Renal cortical epithelial cell (primary cell): ENCODE results near the gene SPOP. TPM values are rescaled to one million over a fixed set of nuclear protein-coding genes. Genes with fewer than 3 reads are reported as not detected.

Experiments
- DNase-seq: peaks from one replicate; pipeline ENCODE4 v3.0.0-alpha.2; 2011; ENCODE audit warnings: low read depth
- total RNA-seq: library from RNA; depleted of rRNA; stranded (reverse); fragments of >200 nt; gene quantifications from 2 replicates; pipeline ENCODE4 v1.2.3, GENCODE V29; 2014

The SPOP gene
- total RNA-seq, 1 donor from 2014 or later: 54.2 TPM

DNA sequence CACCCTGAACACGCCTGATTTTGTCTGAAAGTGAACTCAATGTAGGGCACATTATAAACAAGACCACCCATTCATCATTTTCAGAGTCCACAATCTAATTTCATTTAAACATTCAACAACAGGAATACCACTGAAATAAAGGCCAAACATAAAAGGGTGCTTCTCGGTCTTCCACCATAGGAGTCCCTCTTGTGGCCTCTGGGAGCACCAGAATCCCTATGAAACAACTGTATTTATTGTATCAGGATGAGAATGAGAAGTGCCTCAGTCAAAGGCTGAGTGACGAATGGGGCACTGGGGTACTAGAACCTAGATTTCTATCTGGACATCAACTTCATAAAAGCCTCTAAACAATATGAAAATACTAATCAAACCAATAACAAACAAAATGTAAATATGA is 61.8 kb downstream of the SPOP start:
- DNase-seq: no peak

DNA sequence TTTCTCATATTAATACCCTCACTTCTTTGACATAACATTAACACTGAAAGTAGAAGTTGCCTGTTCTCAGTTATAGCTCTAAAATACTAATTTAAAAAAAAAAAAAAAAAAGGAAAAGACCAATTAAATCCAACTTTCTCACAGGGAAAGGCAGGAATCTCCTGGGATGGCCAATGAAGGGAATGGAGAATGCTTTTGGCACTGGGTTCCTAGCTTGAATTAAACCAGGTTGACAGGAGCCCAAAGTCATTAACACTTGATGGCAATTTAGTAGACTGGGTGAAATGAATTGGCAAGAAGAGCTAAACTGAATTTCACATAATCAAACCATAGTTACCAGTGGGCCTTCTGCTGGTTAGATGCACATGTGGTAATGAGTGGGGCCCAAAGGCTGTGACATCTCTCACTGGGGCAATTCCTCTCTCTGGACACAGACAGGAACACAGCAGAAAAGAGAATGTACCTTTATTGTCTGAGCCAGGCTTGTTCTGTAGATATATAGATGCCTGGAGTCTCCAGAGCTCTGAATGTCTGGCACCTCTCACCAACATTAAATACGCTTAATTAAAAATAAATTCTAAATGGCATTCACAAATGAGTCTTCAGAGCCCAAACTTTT is 64.6 kb downstream of the SPOP start:
- DNase-seq: no peak

DNA sequence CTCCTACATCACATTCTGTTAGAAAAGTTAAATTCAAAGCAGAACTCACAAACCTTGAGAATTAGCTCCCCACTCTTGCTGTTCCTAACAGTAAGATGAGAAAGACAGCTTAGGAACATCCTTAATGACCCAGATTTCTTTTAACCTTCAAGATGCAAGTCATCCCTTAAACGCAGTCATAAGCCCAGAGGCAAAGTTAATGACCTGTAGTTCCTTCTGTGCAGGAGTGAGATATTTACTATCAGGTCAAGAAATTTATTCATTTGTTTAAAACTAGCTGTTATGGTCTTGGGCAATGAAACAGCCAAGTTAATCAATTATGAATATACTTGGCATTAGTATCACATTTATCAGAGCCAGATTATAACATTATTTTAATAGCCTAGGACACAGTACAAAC is 65.2 kb downstream of the SPOP start:
- DNase-seq: peak; percentile 83

DNA sequence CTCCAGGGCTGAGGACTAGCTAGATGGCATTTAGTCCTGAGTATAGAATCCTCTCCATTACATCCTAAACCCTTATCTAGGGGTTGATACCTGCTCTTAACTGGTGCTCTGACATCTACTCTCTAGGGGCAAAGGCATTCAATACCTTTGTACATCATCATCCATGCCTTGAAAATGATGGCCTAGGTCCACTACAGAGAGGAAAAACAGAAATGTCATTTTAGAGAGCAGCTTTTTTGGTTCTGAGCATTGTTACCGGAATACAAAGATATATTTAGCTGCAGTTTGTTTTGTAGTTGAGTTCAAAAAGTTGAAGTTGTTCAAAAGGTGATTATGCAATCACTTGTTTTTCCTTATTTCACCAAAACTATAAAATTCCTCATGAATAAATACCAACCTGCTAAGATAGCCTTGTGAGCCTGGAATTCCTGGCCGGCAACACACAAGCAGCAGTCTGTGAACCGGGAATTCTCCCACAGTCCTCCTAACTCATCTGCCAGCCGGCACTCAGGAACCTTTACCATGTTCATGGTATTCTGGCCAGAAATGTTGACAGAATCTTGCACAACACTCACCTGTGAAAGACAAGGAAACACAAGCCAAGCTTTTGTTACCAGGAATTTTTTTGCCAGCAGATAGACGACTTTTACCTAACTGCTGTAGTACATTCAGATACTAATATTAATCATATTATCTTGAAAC is 66.9 kb downstream of the SPOP start:
- peak; percentile 67 for DNase-seq

DNA sequence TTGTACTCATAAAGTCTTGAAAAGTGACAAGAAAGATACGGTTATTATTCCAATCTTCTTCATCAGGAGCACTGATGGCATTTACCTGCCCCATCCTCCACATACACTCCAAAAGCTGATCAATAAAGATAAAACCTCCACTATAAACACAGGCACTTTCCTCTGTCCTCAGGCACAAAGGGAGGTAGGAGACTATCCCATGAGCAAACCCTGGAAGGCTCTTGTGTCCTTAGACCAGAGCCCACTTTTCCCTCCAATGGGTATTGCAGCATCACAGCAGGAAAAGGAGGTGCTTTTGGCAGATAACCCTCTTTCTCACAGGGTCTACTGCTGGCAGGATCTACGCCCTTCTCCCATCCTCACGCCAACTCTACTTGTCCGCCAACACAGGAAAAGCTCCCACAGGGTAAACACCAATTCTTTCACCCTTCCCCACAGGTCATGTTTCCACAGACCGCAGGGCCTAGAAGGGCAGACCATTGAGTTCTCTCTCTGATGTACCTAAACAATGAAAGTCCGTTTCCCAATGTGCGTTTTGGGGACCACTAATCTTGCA is 73.5 kb downstream of the SPOP start:
- no peak for DNase-seq

DNA sequence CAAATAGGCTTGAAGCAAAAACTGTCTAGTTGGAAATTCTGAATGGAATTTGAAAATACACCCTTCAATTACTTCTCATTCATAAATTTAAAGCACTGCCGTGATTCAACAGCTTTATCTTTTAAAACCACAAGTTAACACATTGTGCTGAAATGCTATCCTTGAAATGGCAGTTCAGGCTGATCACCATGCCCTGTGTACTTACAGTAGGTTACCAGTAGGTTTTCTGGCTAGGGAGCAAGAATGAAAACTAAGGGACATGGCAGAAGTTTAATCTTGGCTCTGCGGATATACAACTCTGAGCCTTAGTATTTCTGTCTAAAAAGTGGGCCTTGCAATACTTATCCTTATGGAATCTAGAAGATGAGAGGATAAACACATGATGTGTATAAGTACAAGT is 74.2 kb downstream of the SPOP start:
- no peak for DNase-seq

DNA sequence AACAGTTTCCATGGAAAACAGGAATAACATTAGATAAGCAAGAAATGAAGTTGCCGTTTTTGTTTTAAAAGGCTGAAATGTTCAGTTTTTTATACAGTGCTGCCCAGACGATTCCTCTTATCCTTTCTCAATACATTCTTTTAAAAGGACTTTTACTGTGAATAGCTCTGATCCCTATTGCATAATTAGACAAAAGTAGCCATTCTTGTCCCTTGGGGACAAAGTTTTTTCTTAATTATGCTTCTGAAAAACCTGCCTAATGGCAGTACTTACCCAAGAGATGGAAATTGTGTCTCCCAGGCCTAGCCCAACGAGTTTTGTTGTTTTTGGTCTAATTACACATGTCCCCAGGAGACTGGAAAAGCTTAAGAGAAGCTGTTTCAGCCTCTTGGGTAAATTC is 74.7 kb downstream of the SPOP start:
- no peak for DNase-seq

DNA sequence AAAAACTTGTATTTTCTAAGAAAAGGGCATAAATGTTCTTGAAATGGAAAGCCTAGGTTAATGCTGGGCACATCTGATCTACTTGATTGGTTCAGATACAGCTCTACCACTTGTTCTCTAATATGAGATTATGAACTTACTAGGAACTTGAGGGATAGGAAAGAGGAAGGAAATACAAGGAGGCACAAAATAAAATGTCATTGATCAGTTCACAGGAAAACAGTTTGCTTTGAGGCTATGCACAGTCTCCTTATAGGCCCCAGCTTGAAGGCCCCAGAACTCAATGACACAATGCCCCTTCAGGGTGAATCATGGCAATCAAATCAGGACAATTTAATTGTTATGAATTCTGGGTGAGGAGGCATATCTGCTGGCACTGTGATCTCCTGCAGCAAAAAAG is 75.1 kb downstream of the SPOP start:
- no peak for DNase-seq

DNA sequence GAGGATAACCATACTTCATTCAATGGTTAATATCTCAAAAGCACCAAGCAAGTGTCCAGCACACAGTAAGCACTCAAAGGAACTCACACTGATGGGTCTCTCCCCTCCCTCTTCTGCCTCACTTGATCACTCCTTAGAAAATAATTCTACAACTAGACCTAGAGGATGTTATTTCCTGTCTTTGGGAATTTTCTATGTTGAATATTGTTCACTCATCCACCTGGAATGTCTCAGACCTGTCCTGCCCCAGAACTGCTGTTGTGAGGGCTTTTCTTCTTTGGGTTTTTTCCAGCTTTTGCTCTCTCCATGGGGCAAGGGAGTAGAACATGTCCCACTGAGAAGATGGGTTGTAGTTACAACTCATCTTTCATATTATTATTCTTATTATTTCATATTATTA is 76.9 kb downstream of the SPOP start:
- no peak for DNase-seq

DNA sequence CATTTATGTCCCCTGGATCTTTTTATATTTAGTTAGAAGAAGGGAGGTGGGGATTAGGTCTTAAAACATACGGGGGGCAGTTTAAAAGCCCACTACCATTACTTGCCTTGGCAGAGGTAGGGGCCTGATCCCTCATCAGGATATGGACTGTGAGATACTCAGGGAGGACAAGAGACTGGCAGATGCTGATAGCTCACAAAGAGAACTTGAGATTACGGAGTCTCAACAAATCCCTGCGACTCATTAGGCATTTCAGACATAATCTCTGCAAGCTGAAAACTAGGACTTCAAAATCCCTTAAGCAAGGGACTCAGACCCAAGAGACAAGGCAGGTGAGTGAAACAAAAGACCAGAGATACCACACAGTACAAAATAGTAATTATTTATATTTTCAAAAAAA is 79.0 kb downstream of the SPOP start:
- no peak for DNase-seq

DNA sequence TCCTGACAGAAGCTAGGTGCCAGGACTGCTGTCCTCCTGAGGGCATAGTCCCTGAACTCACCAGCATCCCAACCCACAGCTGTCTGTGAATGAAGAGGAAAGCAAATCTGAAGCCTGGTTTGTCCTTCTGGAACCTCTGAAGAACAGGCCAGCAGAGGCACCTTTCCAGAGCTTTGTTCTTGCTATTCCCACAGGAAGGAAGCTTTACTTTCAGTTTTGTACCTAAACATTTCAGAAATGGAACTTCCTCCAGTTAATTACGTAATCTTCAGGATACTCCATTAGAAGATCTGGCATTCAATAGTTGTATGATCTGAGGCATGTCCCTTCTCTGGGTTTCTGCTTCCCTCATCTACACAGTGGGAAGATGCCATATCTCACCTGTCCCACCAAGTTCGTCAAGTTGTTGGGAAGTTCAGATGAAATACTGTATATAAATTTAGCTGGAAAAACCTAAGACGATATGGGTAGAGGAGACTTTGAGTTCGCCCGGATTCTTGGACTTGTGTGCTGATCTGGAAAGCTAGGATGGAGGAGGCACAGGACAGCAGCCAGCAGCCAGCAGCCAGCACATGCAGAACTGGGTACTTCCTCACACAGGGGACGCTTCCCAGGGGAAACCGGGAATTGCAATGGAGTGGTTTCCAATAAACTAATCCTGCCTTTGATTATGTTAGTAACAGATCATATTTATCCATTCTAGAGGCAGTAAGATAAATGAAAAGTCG is 79.8 kb downstream of the SPOP start:
- no peak for DNase-seq

DNA sequence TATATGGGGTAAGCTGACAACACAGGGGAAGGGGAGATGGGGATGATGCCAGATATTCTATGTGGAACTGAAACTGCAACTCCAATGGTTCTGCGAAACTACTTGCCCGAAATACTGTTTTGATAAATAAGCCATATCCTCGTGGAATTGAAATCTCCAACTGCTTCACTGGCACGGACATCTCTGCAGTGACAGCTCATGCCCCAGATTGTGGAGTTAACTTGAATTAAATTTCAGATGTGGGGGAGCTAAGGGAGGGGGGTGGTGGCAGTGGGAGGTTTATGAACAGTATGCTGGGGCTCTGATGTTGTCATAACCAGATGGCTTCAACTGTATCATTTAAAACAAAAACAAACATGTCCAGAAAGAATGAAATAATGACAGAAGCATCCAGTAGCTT is 80.5 kb downstream of the SPOP start:
- no peak for DNase-seq

DNA sequence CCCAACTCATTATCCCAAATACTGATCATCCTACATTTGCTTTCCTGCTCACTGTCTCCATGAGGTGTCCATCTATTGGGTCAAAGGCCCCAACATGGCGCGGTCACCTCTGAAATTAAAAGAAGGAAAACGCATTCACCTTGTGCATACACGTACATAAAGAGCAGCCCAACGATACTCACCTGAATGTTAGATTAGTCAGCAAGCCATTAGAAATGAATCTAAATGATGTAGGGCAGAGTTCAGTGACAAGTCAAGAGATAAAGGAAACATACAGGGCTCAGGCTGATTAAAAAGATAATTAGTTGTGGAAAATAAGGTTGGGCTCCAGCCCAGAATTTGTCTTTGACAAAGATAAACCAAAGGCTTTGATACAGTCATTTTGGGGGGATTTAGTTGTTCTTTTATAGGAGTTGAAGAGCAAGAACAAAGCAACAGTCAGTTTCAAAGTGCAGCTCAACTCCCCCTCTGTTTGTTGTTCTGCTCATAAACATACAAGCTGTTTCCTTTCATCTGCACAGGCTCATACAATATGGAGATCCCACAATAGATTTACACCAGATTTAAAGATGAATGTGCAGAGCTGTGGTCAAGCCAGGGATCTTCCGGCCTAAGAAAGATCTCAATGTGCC is 81.2 kb downstream of the SPOP start:
- no peak for DNase-seq

DNA sequence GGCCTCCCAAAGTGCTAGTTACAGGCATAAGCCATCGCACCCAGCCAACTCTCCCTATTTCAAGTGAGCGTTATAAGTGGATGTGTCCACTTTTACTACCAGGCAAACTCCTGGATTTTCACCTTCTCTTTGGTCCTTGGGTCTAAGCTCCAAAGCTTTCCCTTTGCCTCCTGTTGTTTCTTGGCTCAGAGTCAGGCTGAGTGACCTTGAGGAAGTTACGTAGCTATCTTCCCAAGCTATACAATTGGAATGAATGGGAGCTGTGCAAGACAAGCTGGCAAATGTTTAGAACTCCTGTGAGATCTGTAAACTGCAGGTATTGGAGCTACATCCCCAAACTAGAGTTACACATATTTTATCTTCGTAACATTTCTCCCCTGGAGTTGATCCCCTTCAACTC is 81.9 kb downstream of the SPOP start:
- no peak for DNase-seq

DNA sequence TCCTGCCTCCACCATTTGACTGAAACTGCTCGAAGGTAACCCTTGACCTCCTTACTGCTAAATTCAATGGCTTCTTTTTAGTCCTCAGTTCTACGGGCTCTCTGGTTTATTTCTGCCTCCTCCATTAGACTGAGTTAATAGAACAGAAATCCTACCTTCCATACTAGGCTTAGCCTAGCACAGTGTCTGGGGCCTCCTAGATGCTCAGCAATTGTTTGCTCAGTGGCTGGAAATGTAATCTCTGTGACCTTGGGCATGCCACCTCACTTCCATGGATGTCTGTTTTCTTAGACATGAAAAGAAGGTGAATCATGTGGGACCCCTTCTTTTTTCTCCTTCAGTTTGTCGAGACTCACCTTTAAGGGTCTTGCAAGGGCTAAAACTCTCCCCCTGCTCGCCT is 82.6 kb downstream of the SPOP start:
- DNase-seq: no peak

DNA sequence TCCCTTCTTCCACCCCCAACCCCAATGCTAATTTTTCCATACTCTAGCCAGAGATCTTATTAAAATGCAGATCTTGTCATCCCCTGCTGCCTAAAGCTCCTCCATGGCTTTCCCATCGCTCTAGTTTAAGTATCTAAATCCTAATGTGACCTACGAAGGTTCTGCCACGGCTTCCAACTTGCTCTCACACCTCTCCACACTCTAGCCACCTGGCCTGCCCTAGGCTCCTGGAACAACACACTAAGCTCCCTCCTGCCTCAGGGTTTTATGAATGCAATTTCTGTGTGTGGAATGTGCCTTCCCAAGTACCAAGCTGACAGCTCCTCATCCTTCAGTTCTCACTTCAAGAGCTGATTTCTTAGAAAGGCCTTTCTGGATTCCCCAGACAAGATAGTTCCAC is 85.6 kb downstream of the SPOP start:
- no peak for DNase-seq

DNA sequence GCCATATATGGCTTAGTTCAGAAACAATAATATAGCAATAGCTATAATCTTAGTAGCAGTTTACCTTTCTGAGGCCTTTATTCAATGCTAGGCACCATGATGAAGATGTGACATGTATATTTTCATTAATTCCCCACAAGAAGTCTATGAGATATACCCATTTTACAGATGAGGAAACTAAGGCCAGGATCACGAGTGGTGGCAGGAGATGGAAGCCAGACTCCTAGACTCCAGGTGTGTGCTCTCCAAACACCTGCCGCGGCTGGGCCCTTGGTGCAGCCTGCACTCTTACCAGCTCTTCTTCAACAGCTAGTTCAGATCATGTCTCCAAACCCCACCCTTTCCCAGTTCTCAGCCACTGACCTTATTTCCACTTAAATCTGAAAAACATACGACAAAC is 87.0 kb downstream of the SPOP start:
- DNase-seq: no peak

DNA sequence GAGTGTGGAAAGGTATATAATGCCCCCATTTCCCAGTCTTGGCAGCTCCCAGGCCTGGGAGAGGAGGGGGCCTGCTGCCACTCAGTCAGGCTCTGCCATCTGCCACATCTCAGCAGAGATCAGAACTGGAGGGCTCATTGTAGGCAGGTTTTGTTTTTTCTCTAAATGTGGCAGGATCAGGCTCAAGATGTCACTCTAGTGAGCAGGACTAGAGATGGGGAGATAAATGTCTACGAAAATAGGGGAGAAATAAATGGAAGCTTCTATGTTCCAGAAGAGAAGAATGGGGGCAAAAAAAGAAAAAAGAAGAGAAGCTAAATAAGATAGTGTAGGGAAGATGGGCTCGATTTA is 88.3 kb downstream of the SPOP start:
- no peak for DNase-seq

DNA sequence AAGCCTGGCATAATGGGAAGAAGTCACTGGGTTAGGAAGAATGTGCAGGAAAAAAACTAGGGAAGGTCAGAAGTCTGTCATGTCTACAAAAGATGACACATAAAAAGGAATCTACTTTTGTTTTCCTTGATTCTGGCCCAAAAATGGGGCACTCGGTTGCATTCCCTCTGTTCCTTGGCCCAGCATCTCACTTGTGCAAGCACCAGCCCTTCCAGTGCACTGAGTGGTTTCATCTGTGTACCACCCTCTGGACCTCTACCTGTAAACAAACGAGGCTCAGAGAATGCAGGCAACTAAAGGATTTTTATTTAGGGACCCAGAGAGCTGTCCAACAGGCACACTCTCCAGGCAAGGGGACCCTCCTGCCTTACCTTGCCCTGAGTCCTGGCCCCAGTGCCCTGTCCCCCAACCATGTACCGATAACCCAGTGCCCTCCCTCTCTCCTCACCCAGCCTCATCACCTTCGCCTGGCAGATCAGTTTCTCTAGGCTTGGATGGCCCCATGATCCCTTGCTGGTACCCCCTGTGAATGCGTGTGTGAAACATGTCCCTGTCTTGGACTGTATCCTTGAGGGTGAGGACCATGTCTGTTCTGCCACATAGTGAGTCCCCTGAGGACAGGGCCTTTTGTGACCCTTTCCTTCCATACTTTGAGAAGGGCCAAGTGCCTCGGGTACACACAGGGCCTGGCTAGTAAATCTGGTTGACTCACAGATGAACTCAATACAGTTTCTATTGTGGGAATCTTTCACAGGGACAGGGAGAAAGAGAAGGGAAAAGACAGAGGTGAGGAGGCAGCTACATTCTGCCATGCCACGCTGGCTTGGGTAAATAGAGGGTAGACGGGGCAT is 88.9 kb downstream of the SPOP start:
- no peak for DNase-seq

DNA sequence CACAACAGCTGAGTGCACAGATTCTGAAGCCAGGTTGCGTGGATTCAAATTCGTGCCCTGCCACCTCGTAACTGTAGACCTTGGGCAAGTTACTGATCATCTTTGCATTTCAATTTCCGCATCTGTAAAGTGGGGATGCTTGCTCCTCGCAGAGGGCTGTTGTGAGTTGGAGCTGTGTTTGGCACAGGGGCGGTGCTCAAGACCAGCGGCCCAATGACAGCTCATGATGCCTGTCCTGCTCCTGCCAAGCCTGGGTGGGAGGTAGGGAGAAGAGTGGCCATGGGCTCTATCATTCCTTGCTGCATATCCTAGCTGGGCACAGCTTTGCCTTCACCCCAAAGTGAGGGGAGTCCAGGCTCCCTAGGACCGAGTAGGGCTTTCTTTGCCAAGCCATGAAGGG is 89.6 kb downstream of the SPOP start:
- no peak for DNase-seq

DNA sequence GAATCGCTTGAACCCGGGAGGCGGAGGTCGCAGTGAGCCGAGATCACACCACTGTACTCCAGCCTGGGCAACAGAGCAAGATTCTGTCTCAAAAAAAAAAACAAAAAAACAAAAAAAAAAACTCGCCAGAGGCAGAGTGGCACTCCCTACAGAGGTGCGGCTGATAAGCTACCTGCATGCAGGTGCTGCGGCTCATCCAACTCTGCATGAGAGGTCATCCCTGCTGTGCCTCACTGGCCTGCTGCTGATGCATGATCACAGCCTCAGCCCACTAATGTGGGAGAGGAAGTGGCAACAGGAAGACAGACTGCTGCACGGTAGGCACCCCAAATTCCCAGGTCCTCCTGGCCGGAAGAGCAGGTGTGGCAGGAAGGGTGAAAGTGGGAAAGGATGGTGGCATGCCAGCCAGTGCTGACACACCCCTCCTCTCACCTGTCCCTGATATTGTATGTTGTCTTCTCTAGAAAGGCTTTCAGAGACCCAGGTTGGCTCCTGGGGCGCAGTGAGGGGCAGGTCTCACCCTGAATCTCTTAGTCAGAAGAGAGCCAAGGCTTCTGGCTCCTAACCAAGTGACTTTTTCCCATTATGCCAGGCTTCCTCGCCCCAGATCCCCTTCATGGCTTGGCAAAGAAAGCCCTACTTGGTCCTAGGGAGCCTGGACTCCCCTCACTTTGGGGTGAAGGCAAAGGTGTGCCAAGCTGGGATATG is 90.4 kb downstream of the SPOP start:
- DNase-seq: no peak
